Ishikawa (cell line): ENCODE data around the gene PFKFB1.

Experiments
- CREB1 ChIP-seq: IDR thresholded peaks from 2 replicates; pipeline ENCODE4 v1.6.1; 2012; ENCODE audit warnings: low read depth
- EGR1 ChIP-seq: IDR thresholded peaks from 2 replicates; pipeline ENCODE4 v1.6.1; 2012
- EP300 ChIP-seq: IDR thresholded peaks from 2 replicates; pipeline ENCODE4 v1.6.1; 2012; ENCODE audit warnings: borderline replicate concordance
- FOXM1 ChIP-seq: IDR thresholded peaks from 2 replicates; pipeline ENCODE4 v1.6.1; 2012; ENCODE audit warnings: low read depth, borderline replicate concordance
- NFIC ChIP-seq: IDR thresholded peaks from 2 replicates; pipeline ENCODE4 v1.6.1; 2012
- RAD21 ChIP-seq: IDR thresholded peaks from 2 replicates; pipeline ENCODE4 v1.6.1; 2012; ENCODE audit warnings: low read depth
- TAF1 ChIP-seq: IDR thresholded peaks from 2 replicates; pipeline ENCODE4 v1.6.1; 2012; ENCODE audit warnings: low read depth, mild to moderate bottlenecking
- TCF12 ChIP-seq: IDR thresholded peaks from 2 replicates; pipeline ENCODE4 v1.6.1; 2012; ENCODE audit warnings: low read depth
- TEAD4 ChIP-seq: IDR thresholded peaks from 2 replicates; pipeline ENCODE4 v1.6.1; 2012
- YY1 ChIP-seq: IDR thresholded peaks from 2 replicates; pipeline ENCODE4 v1.6.1; 2012; ENCODE audit warnings: low read depth
- ZBTB7A ChIP-seq: IDR thresholded peaks from 2 replicates; pipeline ENCODE4 v1.6.1; 2012; ENCODE audit warnings: low read depth
- TF ChIP-seq, protein P1 (sequence below): IDR thresholded peaks from 2 replicates; pipeline ENCODE4 v1.6.1; 2012
- TF ChIP-seq, protein P2 (sequence below): IDR thresholded peaks from 2 replicates; pipeline ENCODE4 v1.6.1; 2012
- TF ChIP-seq, protein P3 (sequence below): IDR thresholded peaks from 2 replicates; pipeline ENCODE4 v1.6.1; 2012; ENCODE audit warnings: low read depth, mild to moderate bottlenecking

The PFKFB1 gene

DNA sequence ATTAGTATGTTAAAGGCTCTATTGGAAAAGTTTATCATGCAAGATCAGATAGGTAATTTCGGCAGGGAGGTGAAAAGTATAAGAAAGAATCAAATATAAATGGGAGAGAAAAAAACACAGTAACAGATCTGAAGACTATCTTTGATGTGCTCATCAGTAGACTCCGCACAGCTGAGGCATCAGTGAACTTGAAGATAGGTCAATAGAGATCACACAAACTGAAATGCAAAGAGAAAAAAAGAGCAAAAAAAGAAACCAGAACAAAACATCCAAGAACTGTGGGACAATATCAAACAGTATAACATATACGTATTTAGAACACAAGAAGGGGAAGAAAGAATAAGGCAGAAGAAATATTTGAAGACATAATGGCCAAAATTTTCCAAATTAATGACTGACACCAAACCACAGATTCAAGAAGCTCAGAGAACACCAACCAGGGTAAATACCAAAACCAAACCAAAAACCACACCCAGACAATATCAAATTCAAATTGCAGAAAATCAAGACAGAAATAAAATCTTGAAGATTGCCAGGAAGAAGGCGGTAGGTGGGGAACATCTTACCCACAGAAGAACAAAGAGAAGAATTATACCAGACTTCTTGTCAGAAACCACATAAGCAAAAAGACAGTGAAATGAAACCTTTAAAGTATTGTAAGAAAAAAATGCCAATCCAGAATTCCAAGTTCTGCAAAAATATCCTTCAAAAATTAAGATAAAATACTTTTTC is 29.1 kb downstream of the PFKFB1 start:
- TF ChIP-seq, protein P1, sequence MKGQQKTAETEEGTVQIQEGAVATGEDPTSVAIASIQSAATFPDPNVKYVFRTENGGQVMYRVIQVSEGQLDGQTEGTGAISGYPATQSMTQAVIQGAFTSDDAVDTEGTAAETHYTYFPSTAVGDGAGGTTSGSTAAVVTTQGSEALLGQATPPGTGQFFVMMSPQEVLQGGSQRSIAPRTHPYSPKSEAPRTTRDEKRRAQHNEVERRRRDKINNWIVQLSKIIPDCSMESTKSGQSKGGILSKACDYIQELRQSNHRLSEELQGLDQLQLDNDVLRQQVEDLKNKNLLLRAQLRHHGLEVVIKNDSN: no peak
- TF ChIP-seq ZBTB7A (no peak), TEAD4 (no peak), TAF1 (no peak), RAD21 (no peak), YY1 (no peak), FOXM1 (no peak)
- TF ChIP-seq, protein P2, sequence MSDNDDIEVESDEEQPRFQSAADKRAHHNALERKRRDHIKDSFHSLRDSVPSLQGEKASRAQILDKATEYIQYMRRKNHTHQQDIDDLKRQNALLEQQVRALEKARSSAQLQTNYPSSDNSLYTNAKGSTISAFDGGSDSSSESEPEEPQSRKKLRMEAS: no peak
- TF ChIP-seq, protein P3, sequence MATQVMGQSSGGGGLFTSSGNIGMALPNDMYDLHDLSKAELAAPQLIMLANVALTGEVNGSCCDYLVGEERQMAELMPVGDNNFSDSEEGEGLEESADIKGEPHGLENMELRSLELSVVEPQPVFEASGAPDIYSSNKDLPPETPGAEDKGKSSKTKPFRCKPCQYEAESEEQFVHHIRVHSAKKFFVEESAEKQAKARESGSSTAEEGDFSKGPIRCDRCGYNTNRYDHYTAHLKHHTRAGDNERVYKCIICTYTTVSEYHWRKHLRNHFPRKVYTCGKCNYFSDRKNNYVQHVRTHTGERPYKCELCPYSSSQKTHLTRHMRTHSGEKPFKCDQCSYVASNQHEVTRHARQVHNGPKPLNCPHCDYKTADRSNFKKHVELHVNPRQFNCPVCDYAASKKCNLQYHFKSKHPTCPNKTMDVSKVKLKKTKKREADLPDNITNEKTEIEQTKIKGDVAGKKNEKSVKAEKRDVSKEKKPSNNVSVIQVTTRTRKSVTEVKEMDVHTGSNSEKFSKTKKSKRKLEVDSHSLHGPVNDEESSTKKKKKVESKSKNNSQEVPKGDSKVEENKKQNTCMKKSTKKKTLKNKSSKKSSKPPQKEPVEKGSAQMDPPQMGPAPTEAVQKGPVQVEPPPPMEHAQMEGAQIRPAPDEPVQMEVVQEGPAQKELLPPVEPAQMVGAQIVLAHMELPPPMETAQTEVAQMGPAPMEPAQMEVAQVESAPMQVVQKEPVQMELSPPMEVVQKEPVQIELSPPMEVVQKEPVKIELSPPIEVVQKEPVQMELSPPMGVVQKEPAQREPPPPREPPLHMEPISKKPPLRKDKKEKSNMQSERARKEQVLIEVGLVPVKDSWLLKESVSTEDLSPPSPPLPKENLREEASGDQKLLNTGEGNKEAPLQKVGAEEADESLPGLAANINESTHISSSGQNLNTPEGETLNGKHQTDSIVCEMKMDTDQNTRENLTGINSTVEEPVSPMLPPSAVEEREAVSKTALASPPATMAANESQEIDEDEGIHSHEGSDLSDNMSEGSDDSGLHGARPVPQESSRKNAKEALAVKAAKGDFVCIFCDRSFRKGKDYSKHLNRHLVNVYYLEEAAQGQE: no peak

DNA sequence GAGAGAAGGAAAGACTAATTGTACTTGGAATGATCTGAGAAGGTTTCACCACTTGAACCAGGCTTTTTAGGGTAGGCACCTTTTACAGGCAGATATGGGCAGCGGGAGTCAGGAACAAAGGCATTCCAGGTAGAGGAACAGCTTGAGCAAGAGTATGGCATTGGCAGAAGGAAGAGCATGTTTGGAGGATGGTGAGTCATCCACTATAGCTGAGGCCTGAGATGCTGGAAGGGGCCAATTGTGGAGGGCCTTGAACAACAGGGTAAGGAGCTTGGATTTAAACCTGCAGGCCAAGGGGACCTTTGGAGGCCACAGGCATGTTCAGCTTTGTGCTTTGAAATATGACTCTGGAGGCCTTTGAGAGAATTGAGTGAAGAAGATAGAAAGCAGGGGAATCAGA is 32.2 kb downstream of the PFKFB1 start:
- TF ChIP-seq CREB1 (no peak), TCF12 (no peak), TEAD4 (no peak), TAF1 (no peak), ZBTB7A (no peak), RAD21 (no peak), YY1 (no peak)
- TF ChIP-seq, protein P1: no peak
- TF ChIP-seq, protein P3: no peak

DNA sequence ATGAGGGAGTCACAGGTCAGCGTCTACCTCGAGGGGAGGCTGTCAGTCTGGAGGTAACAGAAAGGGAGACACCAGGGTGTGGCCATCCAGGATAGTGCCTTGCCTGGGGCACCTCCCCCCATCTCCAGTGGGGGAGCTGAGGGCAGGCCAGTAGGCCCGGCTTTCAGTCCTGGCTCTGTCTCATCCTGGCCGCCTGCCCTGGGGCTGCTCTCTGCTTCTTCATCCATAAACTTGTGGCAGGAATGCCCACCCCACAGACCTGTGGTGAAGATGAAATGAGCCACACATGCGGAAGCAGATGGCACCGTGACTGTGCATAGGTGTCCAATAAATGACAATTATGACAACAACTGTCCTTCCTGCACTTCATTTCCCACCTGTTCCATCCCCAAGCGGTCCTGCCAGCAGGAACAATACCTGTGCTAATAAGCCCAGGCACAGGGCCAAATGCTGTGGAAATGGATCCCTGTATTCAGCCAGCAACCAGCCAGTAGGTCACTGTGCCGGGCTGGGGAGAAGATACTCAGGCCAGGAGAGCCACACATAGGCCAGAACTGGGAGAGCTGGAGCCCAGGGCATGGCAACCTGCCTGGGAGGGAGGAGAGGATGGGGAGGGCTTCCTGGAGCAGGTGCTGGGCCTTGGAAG is 43.1 kb downstream of the PFKFB1 start:
- no peak for TF ChIP-seq TAF1
- TF ChIP-seq NFIC: 0 out of 2 replicates have a peak, but pooled peaks have one; percentile 11
- TF ChIP-seq TEAD4: no peak
- TF ChIP-seq RAD21: no peak

DNA sequence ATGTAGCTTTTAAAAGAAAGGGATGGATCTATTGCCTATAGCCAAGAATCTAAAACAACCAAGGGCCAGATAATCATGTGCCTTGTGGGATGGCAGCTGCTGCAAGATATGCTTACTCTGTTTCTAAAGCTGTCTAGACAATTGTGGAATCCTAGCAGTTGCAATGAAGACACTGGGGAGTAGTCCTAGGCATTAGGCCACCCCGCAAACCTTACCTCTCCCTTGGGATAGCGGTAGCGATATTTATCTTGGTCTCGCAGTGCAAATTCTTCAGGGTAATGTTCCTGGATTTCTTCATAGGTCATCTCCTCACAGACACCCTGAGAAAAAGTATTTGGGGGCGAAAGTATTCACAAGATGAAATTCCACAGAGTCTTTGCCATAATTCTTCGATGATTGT is 48.8 kb downstream of the PFKFB1 start:
- TF ChIP-seq, protein P3: no peak
- TF ChIP-seq TEAD4 (no peak), CREB1 (no peak), FOXM1 (no peak), RAD21 (no peak), TAF1 (no peak), TCF12 (no peak), YY1 (no peak), EGR1 (no peak), ZBTB7A (no peak)
- TF ChIP-seq, protein P2: no peak

DNA sequence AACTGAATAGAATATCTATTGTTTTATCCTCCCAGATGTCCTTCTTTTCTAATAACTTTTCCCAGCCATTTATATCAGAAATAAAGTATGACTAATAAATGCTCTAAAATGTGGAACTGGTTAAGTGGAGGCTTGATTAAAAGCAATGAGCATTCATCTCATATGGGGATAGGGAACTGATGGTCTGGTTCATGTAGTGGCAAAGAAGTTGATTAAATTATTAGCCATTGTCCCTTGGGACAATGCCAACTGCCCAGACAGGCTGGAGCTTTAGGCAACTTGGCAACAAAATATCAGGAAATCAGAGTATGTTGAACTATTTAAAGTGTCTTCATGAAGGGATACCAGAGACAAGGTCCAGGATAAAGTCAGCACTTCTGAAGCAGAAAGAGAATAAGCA is 49.2 kb downstream of the PFKFB1 start:
- TF ChIP-seq, protein P1: no peak
- TF ChIP-seq FOXM1 (no peak), TEAD4 (no peak), EGR1 (no peak), EP300 (no peak), RAD21 (no peak)
- TF ChIP-seq, protein P3: no peak
